GM10266 (cell line): Measurements from ENCODE around the gene ANXA1.
A peak's percentile ranks its signal among the peaks of the same experiment; 100 is the strongest.

Experiments used
- DNase-seq: peaks from one replicate; pipeline ENCODE4 v3.0.0; 2012; ENCODE audit errors: extremely low spot score
- CTCF ChIP-seq: IDR thresholded peaks from 2 replicates; pipeline ENCODE4 v1.5.1; 2012; ENCODE audit warnings: mild to moderate bottlenecking, low read depth; ENCODE audit not compliant: control insufficient read depth, insufficient read depth; ENCODE audit errors: missing control alignments

Gene ANXA1

DNA sequence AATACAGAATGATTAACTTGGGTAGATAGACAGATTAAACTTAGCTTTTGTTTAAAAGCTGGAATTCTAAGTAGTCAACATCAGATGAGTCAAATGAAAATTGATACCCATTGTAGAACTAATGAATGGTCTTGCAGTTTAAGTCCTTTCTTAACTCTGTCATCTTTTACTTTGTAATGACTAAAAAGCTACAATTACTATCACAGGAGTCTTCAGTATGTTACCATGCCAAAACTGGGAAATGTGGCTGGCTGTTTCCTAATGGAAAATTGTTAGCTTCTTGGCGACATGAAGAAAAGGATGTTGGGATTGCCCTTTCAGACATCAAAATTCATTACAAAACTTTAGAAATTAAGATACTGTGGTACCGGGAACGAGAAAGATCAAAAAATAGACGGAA is 20.2 kb upstream of the ANXA1 start:
- no peak for TF ChIP-seq CTCF
- DNase-seq, result no peak

DNA sequence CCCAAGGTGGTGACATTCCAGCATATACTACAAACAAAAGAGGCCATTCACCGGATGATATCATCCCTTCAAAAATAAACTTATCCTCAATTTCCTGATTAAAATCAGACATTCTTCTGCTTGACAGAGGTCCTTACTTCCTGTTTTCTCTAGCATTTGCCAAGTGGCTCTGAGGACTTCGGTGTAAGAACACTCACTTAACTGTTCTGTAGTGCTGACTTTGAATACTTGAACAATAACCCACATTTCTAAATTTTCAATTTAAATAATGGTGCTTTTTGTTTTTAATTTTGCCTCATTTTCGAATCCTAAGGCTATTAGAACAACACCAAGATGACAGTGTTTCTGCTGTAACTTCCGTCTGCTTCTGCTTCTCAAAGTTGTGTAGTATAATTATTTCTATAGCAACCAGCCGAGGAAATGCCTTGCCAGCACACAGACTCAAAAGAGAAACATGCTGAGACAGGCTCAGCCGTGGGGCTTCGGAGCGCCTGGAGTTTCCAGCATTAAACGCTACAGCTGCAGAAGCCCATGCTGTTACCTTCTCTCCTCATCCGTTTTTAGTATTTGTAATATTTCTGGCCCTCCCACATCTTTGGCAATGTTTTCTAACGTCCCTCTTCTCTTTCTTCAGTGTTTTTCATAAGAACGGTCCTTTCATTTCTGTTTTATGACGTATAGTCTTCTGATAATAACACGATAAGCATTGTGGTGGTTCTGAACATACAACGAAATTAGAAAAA is 19.5 kb upstream of the ANXA1 start:
- peak; percentile 43 for DNase-seq
- no peak for TF ChIP-seq CTCF

DNA sequence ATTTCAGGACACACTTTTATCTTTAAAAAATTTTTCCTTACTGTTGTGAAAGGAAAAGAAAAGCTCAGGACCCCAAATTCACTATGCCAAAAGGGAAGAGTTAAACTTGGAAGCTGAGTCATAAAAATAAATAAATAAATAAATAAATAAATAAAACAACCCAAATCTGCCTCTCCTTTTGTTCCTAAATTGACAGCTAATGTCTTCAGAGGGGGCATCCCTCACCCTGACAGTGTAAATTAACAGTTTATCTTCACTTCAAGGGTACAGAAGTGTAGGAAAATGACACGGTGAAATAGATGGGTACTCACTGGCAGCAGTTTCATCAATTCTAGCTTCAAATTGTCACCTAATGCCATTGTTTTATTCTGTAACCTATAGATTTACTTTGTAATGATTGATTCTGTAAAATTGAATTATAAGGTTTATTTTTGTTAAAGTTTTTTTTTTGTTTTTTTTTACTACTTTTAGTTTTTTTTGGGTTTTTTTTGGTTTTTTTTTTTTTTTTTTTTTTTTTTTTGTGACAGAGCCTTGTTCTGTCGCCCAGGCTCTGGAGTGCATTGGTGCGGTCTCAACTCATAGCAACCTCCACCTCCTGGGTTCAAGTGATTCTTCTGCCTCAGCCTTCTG is 18.5 kb upstream of the ANXA1 start:
- no peak for DNase-seq
- no peak for TF ChIP-seq CTCF

GRCh38 chr9:73133921-73134407 is 17.7 kb upstream of the ANXA1 start:
- TF ChIP-seq CTCF, result no peak
- peak; percentile 5 for DNase-seq

- TF ChIP-seq CTCF, result no peak
- no peak for DNase-seq
These were observed 16.3 kb upstream of the ANXA1 start for GRCh38 chr9:73135394-73135793.

GRCh38 chr9:73137286-73137899 is 14.3 kb upstream of the ANXA1 start:
- no peak for TF ChIP-seq CTCF
- DNase-seq, result no peak

DNA sequence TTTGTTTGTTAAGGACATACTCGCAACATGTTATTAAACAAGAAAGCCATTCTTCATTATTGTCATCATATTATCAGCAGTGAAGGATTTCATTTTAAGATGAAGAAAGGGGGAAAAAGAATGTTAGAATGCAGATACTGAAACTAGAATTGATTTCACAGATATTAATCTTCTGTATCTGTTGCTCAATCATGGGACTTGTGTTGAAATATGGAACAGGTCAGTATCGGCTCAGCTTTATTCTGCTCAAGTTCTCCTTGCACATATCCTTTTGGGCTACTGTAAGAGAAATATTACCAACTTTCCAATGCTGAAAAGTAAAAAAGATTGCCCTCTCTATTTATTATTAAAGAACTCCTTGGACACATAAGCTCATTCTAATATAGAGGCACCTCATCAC is 13.8 kb upstream of the ANXA1 start:
- TF ChIP-seq CTCF, result no peak

More for the DNA sequence above, 13.8 kb upstream of the ANXA1 start:
- no peak for DNase-seq
